Measurements from ENCODE around the gene PPP6R1.
A peak's percentile ranks its signal among the peaks of the same experiment; 100 is the strongest.

The PPP6R1 gene

DNA sequence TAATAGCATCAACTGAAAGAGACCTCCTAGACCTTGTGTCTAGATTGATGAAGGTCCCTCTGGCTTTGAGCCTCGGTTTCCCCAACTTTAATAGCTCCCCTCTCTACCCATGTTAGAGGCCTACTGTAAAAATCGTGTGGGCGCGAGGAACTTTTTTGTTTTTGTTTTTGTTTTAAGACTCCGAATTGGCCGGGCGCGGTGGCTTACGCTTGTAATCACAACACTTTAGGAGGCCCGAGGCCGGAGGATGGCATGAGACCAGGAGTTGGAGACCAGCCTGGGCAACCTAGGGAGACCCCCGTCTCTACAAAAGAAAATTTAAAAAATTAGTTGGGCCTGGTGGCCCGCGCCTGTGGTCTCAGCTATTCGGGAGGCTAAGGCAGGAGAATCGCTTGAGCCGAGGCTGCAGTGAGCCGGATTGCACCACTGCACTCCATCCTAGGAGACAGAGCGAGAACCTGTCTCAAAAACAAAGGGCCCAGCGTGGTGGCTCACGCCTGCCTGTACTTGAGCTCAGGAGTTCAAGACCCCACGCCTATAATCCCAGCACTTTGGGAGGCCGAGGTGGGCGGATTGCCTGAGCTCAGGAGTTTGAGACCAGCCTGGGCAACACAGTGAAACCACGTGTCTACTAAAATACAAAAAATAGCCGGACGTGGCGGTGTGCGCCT, 858 bp upstream of the PPP6R1 start:
- no peak for DNase-seq (ENCODE audit: low spot score)

DNA sequence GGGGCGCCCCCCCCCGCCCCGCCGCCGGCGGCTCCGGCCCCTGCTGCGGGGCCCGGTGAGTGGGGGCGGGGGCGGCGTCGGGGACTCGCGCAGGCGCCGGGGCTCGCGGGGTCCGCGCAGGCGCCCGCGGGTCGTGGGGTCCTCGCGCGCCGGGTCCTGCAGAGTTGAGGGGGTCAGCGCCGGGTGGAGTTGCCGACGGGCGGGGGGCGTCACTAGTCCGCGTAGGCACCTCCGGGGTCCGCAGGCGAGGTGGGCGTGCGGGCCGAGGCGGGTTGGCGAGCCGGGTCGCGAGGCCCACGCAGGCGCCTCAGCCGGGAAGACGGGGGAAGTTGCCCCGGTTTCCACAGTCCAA, 365 bp downstream of the PPP6R1 start:
- peak; percentile 28 for DNase-seq (ENCODE audit: low spot score)

DNA sequence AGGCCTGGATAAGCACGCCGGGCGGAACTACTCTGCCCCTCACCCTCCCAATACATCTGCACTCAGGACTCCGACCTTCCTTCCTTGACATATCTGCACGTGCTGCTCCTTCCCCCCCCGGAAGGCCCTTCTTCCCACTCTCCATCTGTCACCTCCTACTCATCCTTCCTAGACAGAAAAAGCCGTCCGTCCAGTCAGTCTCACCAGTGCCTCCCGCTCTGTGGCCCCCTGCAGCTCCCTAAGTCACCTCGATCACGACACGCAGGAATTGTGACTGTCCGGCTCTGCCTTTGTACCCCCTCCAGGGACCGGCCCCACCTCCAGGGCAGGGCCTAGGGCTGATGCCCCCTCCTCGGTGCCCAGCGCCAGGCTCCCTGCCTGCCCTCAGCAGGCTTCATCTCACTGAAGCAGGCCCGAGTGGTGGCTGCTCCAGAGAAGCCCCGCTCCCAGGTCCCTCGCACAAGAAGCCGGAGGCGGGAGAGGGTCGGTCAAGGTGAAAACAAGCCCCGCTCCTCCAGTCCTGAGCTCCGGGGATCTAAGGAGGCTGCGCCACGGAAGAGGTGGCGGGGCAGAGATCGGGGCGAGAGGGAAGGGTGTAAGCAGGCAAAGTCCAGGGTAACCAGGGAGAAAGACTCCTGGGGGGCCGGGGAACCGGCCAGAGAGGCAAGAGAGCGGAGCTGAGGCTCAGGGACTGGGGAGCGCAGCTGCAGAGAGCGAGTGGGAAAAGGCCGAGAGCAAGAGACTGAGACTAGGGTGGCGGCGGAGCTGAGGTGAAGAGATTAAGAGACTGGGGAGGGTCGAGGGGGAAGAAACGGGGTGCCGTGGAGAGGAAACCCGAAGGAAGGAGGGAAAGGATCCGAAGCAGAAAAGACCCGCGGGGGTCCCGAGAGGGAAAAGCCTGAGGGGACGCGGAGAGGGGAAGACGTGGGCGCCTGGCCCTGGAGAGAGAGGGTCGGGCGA, 1.1 kb downstream of the PPP6R1 start:
- DNase-seq (ENCODE audit: low spot score), result no peak

DNA sequence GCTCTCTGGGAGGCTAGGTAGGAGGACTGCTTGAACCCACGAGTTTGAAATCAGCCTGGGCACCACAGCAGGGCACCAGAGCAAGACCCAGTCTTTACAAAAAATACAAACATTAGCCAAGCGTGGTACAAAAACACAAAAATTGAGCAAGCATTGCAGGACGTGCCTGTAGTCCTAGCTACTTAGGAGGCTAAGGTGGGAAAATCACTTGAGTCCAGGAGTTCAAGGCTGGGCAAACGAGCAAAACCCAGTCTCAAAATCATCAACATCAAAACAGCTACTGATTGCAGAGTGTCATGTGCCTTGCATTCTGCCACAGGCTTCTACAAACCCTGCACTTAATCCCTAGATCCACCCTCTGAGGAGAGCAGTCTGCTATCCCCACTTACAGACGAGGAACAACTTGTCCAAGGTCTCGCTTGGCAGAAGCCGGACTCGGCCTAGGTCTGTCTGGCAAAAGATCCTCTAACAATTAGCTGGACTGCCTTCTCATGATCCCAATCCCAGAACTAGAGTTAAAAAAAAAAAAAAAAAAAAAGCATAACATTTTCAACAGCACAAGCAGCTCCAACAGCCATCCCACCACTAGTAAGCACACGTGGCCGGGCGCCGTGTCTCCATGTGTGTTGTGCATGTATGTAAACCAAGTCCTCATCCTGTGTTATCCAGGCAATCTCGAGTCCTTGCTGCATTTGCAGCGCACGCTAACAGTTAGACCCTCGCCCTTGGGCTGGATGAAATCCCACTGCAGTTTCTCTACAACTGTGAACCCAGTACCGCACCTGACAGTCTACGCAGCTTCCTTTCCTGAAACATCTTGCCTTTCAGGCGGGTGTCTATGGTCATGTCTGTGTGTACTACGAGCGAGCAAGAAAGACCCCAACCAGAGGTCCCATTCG, 2.0 kb downstream of the PPP6R1 start:
- no peak for DNase-seq (ENCODE audit: low spot score)

DNA sequence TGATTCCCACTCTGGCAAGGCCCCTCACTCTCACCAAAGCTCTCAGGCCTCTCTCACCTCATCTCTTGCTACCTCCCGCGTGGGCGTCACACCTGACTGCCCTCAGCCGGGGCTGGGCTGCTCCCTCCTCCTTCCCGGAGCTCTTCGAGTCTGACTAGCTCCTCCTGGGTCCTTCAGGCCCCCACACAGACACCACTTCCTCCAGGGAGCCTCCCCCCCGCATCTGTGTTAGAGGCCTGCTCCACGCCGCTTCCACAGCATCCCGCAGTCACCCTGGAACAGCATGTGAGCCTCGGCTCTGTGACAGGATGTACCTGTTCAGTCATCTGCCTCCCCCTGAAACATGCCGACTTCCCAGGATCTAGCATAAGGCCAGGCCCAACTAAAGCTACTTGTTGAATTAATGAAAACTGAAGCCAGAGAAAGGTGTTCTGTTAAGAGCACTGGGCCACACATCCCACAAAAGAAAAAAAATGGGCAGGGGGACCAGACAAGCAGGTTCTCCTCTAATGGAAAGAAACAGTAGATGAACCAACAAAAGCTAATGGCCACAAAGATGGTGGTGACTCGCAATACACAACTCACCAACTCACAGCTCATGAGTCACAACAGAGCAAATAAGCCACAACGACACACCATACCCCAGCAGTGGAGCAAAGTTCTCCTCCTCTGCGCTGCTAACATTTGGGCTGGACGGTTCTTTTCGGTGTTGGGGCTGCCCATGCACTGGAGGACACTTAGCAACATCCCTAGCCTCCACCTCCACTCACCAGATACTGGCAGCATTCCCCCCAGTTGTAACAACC, 3.0 kb downstream of the PPP6R1 start:
- DNase-seq (ENCODE audit: low spot score), result peak; percentile 52

DNA sequence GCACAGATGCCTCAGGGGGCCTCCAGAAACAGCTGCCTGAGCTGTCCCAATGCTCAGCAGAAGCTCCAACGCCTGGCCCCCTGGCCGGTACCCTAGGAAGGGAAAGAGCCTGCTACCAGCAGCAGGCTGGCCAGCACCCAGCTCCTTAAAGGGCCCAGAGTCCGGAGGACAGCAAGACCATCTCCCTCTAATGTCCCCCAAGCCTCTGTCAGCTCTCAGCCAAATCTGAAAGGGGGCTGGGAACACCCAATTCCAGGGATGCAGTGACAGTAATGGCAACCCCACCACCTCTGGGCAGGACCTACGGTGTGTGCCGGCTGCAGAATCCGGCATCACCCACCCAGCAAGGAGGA, 4.2 kb downstream of the PPP6R1 start:
- DNase-seq (ENCODE audit: low spot score), result no peak

DNA sequence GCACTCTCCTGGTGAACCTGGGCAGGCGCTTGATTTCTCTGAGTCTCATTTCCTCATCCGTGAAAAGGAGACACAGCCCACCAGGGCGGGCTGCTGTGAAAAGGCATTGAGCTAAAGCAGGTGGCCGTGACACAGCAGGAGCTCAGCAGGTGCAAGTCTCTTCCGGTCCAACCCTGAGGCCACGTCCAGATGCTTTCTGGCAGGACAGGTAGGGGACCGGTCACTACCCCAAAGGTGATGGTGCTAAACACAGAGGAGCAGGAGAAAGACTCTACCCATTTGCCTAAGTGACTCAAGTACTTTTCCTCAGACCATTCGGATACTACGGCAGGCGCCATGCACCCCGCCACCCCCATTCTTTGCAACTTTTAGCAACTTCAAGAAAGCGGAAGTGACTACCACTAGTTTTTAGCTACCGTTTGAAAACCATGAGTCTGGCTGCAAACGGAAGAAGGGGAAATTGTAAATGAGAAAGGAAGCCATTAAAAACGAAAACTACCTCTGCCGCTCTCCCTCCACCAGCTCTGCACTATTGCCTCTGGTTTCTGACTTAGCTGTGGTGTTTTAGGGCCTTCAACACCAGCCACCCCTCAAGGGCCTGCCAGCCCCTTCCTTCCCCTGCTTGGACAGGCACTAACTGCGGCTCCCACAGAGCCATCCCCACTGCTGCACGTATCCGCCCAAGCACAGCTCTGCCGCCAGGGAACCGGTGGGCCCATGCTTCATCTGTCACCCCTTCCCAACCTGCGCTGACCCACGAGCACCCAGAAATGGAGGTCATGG, 4.8 kb downstream of the PPP6R1 start:
- DNase-seq (ENCODE audit: low spot score), result peak; percentile 69

DNA sequence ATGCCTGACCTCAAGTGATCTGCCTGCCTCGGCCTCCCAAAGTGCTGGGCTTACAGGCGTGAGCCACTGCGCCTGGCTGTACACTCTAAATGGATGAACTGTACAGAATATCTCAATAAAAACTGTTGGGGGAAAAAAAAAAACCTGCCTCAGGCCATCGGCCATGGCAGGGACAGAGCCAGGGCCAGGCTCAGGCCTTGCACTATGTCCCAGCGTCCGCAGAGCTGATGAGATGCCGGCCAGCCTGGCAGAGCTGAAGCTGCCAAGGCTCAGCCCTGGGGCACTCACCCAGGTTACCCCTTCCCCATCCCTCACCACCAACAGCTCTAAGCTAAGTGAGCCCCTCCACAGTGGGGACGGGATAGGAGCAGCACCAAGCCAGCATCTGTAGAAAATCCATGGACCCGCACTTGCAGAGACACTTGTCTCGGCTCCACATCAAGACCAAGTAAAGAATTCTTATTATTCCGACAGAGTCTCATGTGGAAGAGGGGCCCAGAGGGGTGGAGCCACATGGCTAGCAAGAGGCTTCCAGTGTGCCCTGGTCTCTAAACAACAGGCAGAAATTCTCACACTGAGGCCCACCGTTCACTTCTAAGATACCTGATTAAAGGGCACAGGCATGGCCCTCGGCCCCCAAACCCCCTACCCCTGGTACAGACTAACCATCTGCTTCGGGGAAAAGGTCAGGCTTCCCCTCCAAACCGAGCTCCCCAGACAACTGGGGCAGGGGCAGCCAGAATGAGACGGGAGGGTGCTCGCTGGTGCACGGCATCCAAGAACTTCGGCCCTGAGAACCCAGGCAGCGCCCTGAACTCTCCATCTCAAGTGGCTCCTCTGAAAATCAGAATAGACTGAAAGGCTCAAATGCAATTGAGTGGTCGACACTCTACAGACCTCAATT, 5.8 kb downstream of the PPP6R1 start:
- DNase-seq (ENCODE audit: low spot score), result no peak

DNA sequence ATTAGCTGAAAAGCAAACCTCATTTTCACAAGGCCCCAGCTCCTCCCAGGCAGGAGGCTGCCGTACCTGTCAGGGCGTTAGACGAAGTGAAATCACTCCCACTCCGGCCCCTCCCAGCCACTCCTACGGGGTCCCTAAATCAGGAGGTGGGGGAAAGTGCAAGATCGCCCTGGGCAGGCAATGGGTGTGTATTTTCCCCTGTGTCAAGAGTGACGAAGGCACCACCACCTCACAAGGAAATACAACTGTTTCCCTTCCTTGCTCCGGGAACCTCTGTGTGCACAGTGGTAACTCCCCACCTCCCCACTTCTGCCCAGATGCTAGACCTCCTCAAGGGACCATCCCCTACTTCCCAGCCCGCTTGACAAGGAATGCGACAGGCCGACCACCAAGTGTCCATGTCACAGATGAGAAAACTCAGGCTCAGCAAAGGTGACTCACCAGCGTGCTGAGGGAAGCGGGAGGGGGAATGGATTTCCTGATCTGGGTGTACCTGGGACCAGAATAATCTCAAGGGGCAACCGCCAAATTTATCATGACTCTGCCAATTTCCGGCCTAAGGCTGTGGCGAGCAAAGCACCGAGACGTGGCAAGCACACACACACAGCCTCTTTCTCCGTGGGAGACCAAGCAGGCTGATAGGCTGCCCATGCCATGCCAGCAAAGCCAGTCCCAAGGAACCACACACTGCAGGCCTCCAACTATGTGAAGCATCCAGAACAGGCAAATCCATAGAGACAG, 7.3 kb downstream of the PPP6R1 start:
- peak; percentile 66 for DNase-seq (ENCODE audit: low spot score)

DNA sequence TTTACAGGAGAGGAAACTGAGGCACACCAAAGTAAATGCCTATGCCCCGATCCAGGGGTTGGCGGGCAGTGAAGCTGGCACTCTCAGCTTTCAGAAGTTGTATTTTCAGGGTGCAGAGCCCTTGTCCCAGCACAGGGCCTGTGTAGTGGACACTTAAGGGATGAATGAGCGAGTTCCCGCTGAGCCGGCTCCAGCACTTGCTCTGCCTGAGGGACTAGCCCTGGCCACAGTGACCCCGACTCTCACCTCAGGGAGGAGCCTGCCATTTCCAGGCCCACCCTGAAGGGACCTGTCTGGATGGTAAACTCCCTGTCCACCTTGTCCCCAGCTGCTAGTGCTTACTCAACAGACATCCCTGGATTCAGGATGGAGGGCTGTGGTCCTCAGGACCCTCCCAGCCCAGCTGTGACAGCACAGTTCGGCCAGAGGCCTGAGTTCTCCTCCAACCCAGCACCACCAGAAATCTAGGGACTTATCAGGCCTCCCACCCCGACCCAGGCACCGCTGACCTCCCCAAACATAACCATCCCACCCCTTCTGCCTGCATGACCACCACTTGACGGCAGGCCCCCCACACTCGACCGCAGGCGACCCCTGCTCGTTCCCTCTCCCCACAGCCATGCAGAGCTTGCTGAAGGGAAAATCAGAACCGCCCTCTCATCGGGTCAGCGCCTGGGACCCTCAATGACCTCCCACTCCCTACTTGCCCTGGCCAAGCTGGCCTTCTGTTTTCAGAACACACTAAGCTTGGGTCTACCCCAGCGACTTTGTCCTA, 8.4 kb downstream of the PPP6R1 start:
- no peak for DNase-seq (ENCODE audit: low spot score)

DNA sequence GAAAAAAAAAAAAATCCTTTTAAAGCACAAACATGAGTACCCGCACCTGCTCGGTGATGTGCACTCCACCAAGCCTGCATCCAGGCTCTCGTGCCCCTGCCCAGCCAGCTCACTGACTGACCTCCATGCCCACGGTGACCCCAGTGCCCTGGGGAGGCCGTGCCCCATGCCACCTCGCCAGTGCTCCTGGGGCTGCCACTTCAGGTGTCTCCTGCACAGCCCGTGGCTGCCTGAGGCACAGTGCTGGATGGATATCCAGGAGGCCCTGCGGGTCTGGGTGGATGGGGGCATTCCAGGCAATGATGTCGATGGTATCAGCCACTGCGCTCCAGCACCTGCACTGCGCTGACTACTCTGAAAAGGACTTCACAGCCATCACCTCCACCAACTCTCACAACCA, 9.0 kb downstream of the PPP6R1 start:
- no peak for DNase-seq (ENCODE audit: low spot score)

DNA sequence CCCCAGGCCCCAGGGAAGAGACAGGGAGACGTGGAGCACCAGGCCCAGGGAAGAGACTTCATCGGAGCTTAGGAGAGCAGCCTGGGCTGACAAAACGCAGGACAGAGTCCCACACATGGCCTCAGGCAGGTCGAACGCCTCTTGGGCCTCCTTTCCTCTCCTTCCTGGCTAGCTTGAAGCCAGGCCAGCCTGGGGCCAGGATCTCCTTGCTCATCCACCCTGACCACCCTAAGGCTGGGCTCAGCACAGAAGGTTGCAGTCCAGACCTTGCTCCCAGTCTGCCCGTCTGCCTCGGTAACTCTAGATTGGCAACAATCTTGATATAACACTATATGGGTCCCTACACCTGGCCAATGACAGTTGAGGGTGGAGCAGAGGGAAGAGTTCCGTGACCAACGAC, 10.1 kb downstream of the PPP6R1 start:
- DNase-seq (ENCODE audit: low spot score), result no peak

DNA sequence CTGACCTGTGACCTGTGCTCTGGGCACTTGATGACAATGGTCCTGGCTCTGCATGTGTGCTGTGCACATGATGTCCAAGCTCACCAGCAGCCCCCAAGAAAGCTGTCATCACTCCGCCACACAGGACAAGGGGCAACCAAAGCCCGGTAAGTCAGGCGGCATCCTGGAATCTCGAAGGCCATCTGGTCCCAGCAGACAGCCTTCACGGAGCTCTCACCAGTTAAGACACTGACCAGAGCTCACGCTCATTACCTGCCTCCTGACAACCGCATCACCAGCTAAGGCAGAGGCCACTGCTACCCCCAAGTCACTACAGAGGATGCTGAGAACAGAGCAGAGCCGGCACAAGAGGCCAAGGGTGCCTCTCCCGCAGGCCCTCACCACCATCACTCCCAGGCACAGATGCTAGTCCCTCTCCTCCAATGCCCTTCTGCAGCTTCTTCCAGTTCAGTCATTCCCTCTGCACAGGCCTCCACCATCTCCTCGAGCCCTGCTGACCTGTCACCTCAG, 10.6 kb downstream of the PPP6R1 start:
- no peak for DNase-seq (ENCODE audit: low spot score)

DNA sequence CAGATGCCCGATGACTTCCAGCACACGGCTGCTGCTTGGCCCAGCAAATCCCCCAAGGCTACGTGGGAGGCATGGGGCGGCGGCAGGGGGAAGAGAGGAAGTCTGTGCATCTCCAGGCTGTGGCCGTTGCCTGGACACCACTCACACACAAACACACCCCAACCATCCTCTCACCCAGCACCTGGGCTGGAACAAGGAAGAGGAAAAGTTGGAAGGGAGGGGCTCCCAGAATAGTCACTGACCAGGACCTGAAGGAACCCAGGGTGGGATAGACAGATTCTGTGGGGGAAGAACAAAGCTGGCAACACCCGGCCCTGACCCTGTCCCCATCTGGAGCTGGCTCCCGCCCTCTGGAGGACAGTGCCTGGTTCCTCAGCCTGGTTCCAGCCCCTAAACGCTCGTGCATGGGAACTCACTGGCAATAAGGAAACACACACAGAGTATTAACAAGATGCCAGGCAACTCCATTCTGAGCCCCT, 11.2 kb downstream of the PPP6R1 start:
- no peak for DNase-seq (ENCODE audit: low spot score)

DNA sequence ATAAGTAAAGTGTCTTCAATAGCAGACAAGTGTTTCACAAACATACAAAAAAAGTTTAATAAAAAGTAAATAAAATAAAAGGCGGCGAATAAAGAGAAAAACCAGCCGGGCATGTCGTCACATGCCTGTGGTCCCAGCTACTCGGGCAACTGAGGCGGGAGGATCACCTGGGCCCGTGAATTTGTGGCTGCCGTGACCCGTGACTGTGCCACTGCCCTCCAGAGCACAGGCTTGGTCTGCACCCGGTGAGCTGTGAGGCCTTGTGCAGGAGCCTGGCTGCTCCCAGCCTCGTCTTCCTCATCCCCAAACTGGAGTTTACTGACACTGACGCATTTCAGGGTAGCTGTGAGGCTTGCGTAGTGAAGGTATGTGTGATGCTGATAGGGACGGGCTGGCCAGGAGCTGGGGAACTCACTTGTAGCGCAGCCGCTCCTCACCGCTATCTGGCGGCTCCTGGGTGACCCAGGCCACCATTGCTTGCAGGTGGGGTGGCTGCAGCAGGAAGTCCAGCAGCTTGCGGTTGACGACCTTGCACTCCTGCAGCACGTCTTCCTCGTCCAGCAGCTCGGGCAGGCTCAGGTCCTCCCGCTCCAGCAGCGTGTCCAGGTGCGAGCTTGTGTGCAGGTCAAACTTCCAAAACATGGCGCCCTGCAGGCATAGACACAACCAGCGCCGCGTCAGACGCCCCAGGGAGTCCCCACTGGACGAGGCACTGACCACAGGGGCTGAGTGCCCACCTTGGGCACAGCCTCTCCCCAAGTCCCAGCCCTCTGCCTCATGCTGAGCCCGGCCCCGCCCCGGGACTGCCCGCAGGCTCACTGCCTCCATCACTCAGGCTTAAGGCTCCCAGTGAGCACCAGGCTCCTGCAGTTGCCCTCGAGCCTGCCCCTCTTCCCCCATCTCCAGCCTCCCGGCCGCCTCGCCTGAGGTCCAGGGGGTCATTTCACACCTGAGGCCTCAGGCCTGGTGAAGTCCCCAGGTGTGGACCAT, 12.1 kb downstream of the PPP6R1 start:
- no peak for DNase-seq (ENCODE audit: low spot score)

DNA sequence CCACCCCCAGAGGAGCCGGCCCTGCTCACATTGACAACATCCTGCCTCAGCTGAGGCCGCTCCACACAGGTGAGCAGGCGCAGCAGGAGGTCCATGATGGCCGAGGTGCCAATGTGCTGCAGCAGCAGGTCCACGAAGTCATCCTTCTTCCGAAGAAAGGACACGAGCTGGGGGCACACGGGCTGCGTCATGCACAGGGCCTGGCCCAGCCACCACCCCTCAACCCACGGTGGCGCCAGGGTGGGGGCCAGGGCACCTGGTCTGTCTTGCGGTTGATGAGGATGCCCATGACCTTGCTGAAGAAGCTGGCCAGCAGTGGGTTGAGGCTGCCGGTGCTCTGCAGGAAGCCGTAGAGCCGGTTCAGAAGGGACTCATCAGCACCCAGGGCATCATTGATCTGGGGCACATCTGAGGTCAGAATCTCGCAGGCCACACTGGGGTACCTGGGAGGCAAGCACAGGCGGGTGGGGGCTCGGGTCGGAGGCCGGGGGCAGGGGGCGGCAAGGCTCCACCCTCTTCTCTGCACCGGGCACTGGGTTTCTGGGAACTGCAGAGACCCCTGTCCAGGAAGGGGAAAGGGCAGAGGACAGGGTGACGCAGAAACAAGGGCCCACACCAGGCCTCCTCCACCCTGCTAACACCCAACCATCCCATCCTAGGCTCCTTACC, 13.4 kb downstream of the PPP6R1 start:
- DNase-seq (ENCODE audit: low spot score), result no peak

Data from CD4-positive, alpha-beta T cell treated with Interleukin-15 for 4 hours (primary cell).